IMR-90 (cell line): ENCODE results near the gene MT1A. TPM values are rescaled to one million over a fixed set of nuclear protein-coding genes. Genes with fewer than 3 reads are reported as not detected.
A peak's percentile ranks its signal among the peaks of the same experiment; 100 is the strongest.

Experiments
- ATAC-seq: fragments of 200-7000 bp; cut with Tn5 transposase; 2 replicates; pipeline ENCODE4 v1.9.1; 2020; ENCODE audit warnings: low read depth, mild to moderate bottlenecking, moderate library complexity
- BruUV-seq: library from RNA; stranded (reverse); fragments of 400-500 nt; replicated peaks from 2 replicates; lab custom pipeline; 2021; lab: Mats Ljungman, UMichigan
- CTCF ChIA-PET: fragments of 300-600 bp; formaldehyde crosslinking; extraction: SDS; loops from one replicate; lab custom pipeline; 2021; ENCODE audit warnings: antibody characterized with exemption; lab: Yijun Ruan, JAX
- POLR2A ChIA-PET: fragments of 300-600 bp; sonication (Branson Sonifier 250); formaldehyde crosslinking; loops from one replicate; lab custom pipeline; 2022; ENCODE audit warnings: antibody characterized with exemption; ENCODE audit not compliant: unreplicated experiment; lab: Charles Lee
- DNase-seq: peaks from one replicate; pipeline ENCODE4 v3.0.0; 2013
- H2AFZ ChIP-seq: replicated peaks from 2 replicates; pipeline ENCODE3; 2013; ENCODE audit warnings: low read length, mild to moderate bottlenecking; ENCODE audit not compliant: poor library complexity
- H2AK5ac ChIP-seq: 2 replicates; pipeline ENCODE4 v1.6.1; 2013; ENCODE audit warnings: low read depth, low read length, inconsistent platforms
- H2AK9ac ChIP-seq: replicated peaks from 2 replicates; pipeline ENCODE3; 2013; ENCODE audit warnings: mild to moderate bottlenecking, low read depth, low read length, moderate library complexity; ENCODE audit not compliant: poor library complexity
- H2BK120ac ChIP-seq: 2 replicates; pipeline ENCODE4 v1.6.1; 2013; ENCODE audit warnings: low read depth, low read length, inconsistent platforms
- H2BK15ac ChIP-seq: 3 replicates; pipeline ENCODE4 v1.6.1; 2013; ENCODE audit warnings: low read depth, low read length, inconsistent platforms
- H2BK20ac ChIP-seq: 2 replicates; pipeline ENCODE4 v1.6.1; 2013; ENCODE audit warnings: low read depth, mild to moderate bottlenecking, inconsistent platforms, low read length, moderate library complexity
- H2BK5ac ChIP-seq: 2 replicates; pipeline ENCODE4 v1.6.1; 2013; ENCODE audit warnings: mild to moderate bottlenecking, low read depth, low read length, inconsistent platforms; ENCODE audit not compliant: poor library complexity, severe bottlenecking
- H3K14ac ChIP-seq: replicated peaks from 2 replicates; pipeline ENCODE4 v1.6.1; 2013; ENCODE audit warnings: low read depth, low read length, inconsistent platforms
- H3K18ac ChIP-seq: 2 replicates; pipeline ENCODE4 v1.6.1; 2013; ENCODE audit warnings: low read depth, low read length, control low read depth
- H3K23ac ChIP-seq: 2 replicates; pipeline ENCODE4 v1.6.1; 2013; ENCODE audit warnings: low read depth, low read length, inconsistent platforms
- H3K27ac ChIP-seq: 2 replicates; pipeline ENCODE4 v1.5.1; 2013; ENCODE audit warnings: mild to moderate bottlenecking, control low read depth, low read length; ENCODE audit not compliant: insufficient read depth
- H3K27me3 ChIP-seq: 2 replicates; pipeline ENCODE4 v1.6.1; 2013; ENCODE audit warnings: low read length; ENCODE audit not compliant: control insufficient read depth, insufficient read depth
- H3K36me3 ChIP-seq: 2 replicates; pipeline ENCODE4 v1.6.1; 2013; ENCODE audit warnings: low read length, mixed read lengths; ENCODE audit not compliant: control insufficient read depth, insufficient read depth
- H3K4ac ChIP-seq: 2 replicates; pipeline ENCODE4 v1.6.1; 2013; ENCODE audit warnings: low read depth, low read length, inconsistent platforms
- H3K4me1 ChIP-seq: 2 replicates; pipeline ENCODE4 v1.6.1; 2013; ENCODE audit warnings: low read length, mixed read lengths; ENCODE audit not compliant: control insufficient read depth, insufficient read depth
- H3K4me2 ChIP-seq: 2 replicates; pipeline ENCODE4 v1.6.1; 2013; ENCODE audit warnings: low read depth, mild to moderate bottlenecking, control low read depth, low read length, moderate library complexity
- H3K4me3 ChIP-seq: 2 replicates; pipeline ENCODE4 v1.5.1; 2013; ENCODE audit warnings: low read depth, mild to moderate bottlenecking, control low read depth, low read length, moderate library complexity; ENCODE audit not compliant: insufficient read depth
- H3K56ac ChIP-seq: 2 replicates; pipeline ENCODE4 v1.6.1; 2013; ENCODE audit warnings: low read length, inconsistent platforms; ENCODE audit not compliant: insufficient read depth; ENCODE audit errors: extremely low read depth
- H3K79me1 ChIP-seq, 2 experiments: 2 replicates each; pipeline ENCODE4 v1.6.1; 2013; ENCODE audit warnings: low read length in 2 of 2, inconsistent platforms in 1 of 2, low read depth in 1 of 2
- H3K9ac ChIP-seq: 2 replicates; pipeline ENCODE4 v1.6.1; 2013; ENCODE audit warnings: low read depth, low read length, control low read depth
- H3K9me1 ChIP-seq: 2 replicates; pipeline ENCODE4 v1.6.1; 2013; ENCODE audit warnings: low read length, inconsistent platforms; ENCODE audit not compliant: insufficient read depth
- H3K9me3 ChIP-seq: 2 replicates; pipeline ENCODE4 v1.6.1; 2013; ENCODE audit warnings: low read length; ENCODE audit not compliant: control insufficient read depth, insufficient read depth
- H4K20me1 ChIP-seq: 2 replicates; pipeline ENCODE4 v1.6.1; 2013; ENCODE audit warnings: low read length, inconsistent platforms; ENCODE audit not compliant: insufficient read depth
- H4K5ac ChIP-seq: 2 replicates; pipeline ENCODE4 v1.6.1; 2013; ENCODE audit warnings: mild to moderate bottlenecking, low read depth, low read length, control low read depth
- H4K8ac ChIP-seq, 2 experiments: 2 replicates each; pipeline ENCODE4 v1.6.1; 2013; ENCODE audit warnings: low read depth in 2 of 2, low read length in 2 of 2, control low read depth in 1 of 2, inconsistent platforms in 1 of 2
- H4K91ac ChIP-seq: 2 replicates; pipeline ENCODE4 v1.6.1; 2013; ENCODE audit warnings: low read depth, low read length, inconsistent platforms; ENCODE audit not compliant: insufficient read depth
- CEBPB ChIP-seq: IDR thresholded peaks from 2 replicates; pipeline ENCODE4 v1.6.1; 2012; ENCODE audit warnings: low read depth, low read length, improper control_type of control experiment
- CHD1 ChIP-seq: IDR thresholded peaks from 2 replicates; pipeline ENCODE4 v1.6.1; 2012; ENCODE audit warnings: low read depth, low read length, improper control_type of control experiment
- MAFK ChIP-seq: IDR thresholded peaks from 2 replicates; pipeline ENCODE4 v1.6.1; 2012; ENCODE audit warnings: low read depth, low read length, improper control_type of control experiment
- MXI1 ChIP-seq: IDR thresholded peaks from 2 replicates; pipeline ENCODE4 v1.6.1; 2012; ENCODE audit warnings: low read depth, mild to moderate bottlenecking, low read length, moderate library complexity, borderline replicate concordance
- RAD21 ChIP-seq: IDR thresholded peaks from 2 replicates; pipeline ENCODE4 v1.6.1; 2012; ENCODE audit warnings: low read length, improper control_type of control experiment
- RCOR1 ChIP-seq: IDR thresholded peaks from 2 replicates; pipeline ENCODE4 v1.6.1; 2012; ENCODE audit warnings: mild to moderate bottlenecking, low read length, improper control_type of control experiment; ENCODE audit not compliant: insufficient replicate concordance
- RFX5 ChIP-seq: IDR thresholded peaks from 2 replicates; pipeline ENCODE4 v1.8.0; 2012; ENCODE audit warnings: low read depth, mild to moderate bottlenecking, low read length, moderate library complexity
- USF2 ChIP-seq: fragments of 150-350 bp; IDR thresholded peaks from 2 replicates; pipeline ENCODE4 v1.6.1; 2017; ENCODE audit warnings: mild to moderate bottlenecking, antibody characterized with exemption, low read length, low read depth
- whole genome bisulfite sequencing, 2 experiments: methylation state at CpG; one replicate each; pipeline versions ENCODE4 v1.1.5 to v1.1.7; 2013; ENCODE audit warnings: missing lambda C conversion rate in 2 of 2; ENCODE audit not compliant: insufficient read length in 1 of 2; ENCODE audit errors: extremely low coverage in 2 of 2; 5-methylcytosine and 5-hydroxymethylcytosine counted together
- dilution Hi-C: fragments of 300-500 bp; cut with HindIII; formaldehyde crosslinking; loops from one replicate; pipeline ENCODE4 v1.14.3; 2018; ENCODE audit warnings: low sequenced_read_pairs; ENCODE audit not compliant: unreplicated experiment
- in situ Hi-C: fragments of 300-500 bp; cut with MboI; formaldehyde crosslinking; loops from 3 replicates; pipeline ENCODE4 v1.14.3; 2019; ENCODE audit warnings: low sequenced_read_pairs, inconsistent platforms, mixed read lengths
- intact Hi-C: fragments of 100-400 bp; cut with micrococcal nuclease; formaldehyde crosslinking; loops from 2 replicates; pipeline ENCODE4 v1.10.0; 2022
- polyA plus RNA-seq, 3 experiments: library from polyadenylated mRNA; depleted of rRNA; stranded (reverse); fragments of >200 nt; gene quantifications; 2 replicates each; pipeline ENCODE4 v1.2.3, GENCODE V29; 2012; ENCODE audit warnings: low replicate concordance in 1 of 3
- total RNA-seq: library from RNA; depleted of rRNA; stranded (reverse); fragments of >200 nt; gene quantifications from 2 replicates; pipeline ENCODE4 v1.2.3, GENCODE V29; 2012
- TF ChIP-seq, protein P1 (sequence below): conservative IDR thresholded peaks from 2 replicates; pipeline ENCODE4 v1.5.1; 2012; ENCODE audit warnings: mild to moderate bottlenecking, low read depth, low read length, improper control_type of control experiment
- TF ChIP-seq, protein P2 (sequence below): fragments of 150-350 bp; IDR thresholded peaks from 2 replicates; pipeline ENCODE4 v1.6.1; 2016; ENCODE audit warnings: low read depth, mild to moderate bottlenecking, low read length, moderate library complexity, borderline replicate concordance

MT1A gene
- total and polyA plus RNA-seq, 2 of the 4 experiments (the other 2 are of a cell fraction), result 1.6 TPM; not detected in 1

GRCh38 chr16:56672761-56673536, 34.5 kb downstream of the MT1A start:
- CTCF ChIA-PET, result interaction anchor here (0.6 to 2.7 kb wide), 6 partner anchors 8 to 116 kb away, joined by 3 to 10 read pairs (median 4); partner anchors contain the start of gene MT1X
- Histone ChIP-seq H3K4me2 (peak overlapping the region; percentile 35), H3K4me3 (no peak overlapping the region), H3K14ac (no peak overlapping the region), H3K4ac (peak overlapping the region; percentile 7; the same call in 1 of the 2 replicates), H3K27ac (no peak overlapping the region), H2AK5ac (no peak overlapping the region), H2AFZ (peak overlapping the region; percentile 76), H3K4me1 (peaks cover 13% of the 10 kb centered on the region), H3K27me3 (peaks cover 50% of the 10 kb centered on the region), H4K91ac (no peak overlapping the region), H4K5ac (no peak overlapping the region), H3K9me3 (no peaks in the 10 kb centered on the region), H3K56ac (0 out of 2 replicates have a peak overlapping the region, but pooled peaks have one; percentile 8), H2BK15ac (no peak overlapping the region), H2AK9ac (no peak overlapping the region), H3K9me1 (peaks cover 5% of the 10 kb centered on the region), H3K23ac (peak overlapping the region; percentile 18; the same call in 1 of the 2 replicates), H2BK20ac (no peak overlapping the region), H3K9ac (no peak overlapping the region), H2BK120ac (peak overlapping the region; percentile 4; the same call in 1 of the 2 replicates), H3K18ac (no peak overlapping the region), H3K79me1 (no peaks in the 10 kb centered on the region), H4K8ac (no peak overlapping the region), H2BK5ac (no peak overlapping the region), H3K36me3 (no peaks in the 10 kb centered on the region), H4K20me1 (peaks cover 4% of the 10 kb centered on the region; the same call in 1 of the 2 replicates)
- POLR2A ChIA-PET, result no interaction called here
- dilution Hi-C loops, result no loop called here
- DNase-seq (peak; percentile 56), ATAC-seq (peak; percentile 68)
- intact Hi-C loops, result no loop called here
- TF ChIP-seq MXI1 (no peak), RAD21 (no peak), CHD1 (no peak), CEBPB (peak; percentile 94), MAFK (peak; percentile 22; the same call in 1 of the 2 replicates), RCOR1 (no peak), RFX5 (no peak), USF2 (no peak)
- TF ChIP-seq, protein P1, sequence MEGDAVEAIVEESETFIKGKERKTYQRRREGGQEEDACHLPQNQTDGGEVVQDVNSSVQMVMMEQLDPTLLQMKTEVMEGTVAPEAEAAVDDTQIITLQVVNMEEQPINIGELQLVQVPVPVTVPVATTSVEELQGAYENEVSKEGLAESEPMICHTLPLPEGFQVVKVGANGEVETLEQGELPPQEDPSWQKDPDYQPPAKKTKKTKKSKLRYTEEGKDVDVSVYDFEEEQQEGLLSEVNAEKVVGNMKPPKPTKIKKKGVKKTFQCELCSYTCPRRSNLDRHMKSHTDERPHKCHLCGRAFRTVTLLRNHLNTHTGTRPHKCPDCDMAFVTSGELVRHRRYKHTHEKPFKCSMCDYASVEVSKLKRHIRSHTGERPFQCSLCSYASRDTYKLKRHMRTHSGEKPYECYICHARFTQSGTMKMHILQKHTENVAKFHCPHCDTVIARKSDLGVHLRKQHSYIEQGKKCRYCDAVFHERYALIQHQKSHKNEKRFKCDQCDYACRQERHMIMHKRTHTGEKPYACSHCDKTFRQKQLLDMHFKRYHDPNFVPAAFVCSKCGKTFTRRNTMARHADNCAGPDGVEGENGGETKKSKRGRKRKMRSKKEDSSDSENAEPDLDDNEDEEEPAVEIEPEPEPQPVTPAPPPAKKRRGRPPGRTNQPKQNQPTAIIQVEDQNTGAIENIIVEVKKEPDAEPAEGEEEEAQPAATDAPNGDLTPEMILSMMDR, result no peak
- TF ChIP-seq, protein P2, sequence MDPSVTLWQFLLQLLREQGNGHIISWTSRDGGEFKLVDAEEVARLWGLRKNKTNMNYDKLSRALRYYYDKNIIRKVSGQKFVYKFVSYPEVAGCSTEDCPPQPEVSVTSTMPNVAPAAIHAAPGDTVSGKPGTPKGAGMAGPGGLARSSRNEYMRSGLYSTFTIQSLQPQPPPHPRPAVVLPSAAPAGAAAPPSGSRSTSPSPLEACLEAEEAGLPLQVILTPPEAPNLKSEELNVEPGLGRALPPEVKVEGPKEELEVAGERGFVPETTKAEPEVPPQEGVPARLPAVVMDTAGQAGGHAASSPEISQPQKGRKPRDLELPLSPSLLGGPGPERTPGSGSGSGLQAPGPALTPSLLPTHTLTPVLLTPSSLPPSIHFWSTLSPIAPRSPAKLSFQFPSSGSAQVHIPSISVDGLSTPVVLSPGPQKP, result no peak
- 0% methylated on average over 2 of the region's 11 CpGs; no CpG with 5 or more reads in 1 of the 2 experiments for WGBS, 2 experiments
- no TSS peak for BruUV-seq
- in situ Hi-C loops, result no loop called here
